A673 (cell line): ENCODE measurements around the gene TMEM126A. TPM values are rescaled to one million over a fixed set of nuclear protein-coding genes. Genes with fewer than 3 reads are reported as not detected.

Experiments
- Bru-seq: library from RNA; stranded (reverse); fragments of 400-500 nt; gene quantifications from one replicate; lab custom pipeline; 2021; lab: Mats Ljungman, UMichigan
- BruChase-seq, 2 experiments: library from RNA; stranded (reverse); fragments of 400-500 nt; gene quantifications; one replicate each; lab custom pipeline; 2021; lab: Mats Ljungman, UMichigan
- BruUV-seq: library from RNA; stranded (reverse); fragments of 400-500 nt; replicated peaks from 2 replicates; lab custom pipeline; 2021; lab: Mats Ljungman, UMichigan
- CTCF ChIA-PET: fragments of 300-600 bp; sonication (Branson Sonifier 250); formaldehyde crosslinking; loops from one replicate; lab custom pipeline; 2022; ENCODE audit warnings: antibody characterized with exemption; lab: Charles Lee
- POLR2A ChIA-PET: fragments of 300-600 bp; sonication (Branson Sonifier 250); formaldehyde crosslinking; loops from one replicate; lab custom pipeline; 2022; ENCODE audit warnings: antibody characterized with exemption; ENCODE audit not compliant: low non-redundant PET; lab: Charles Lee
- DNase-seq: peaks from one replicate; pipeline ENCODE4 v3.0.0-alpha.2; 2015; ENCODE audit warnings: low spot score
- H3K27ac ChIP-seq: fragments of 200-600 bp; sonication (generic); 2 replicates; pipeline ENCODE4 v1.5.1; 2016; ENCODE audit warnings: mixed run types, low read depth, mild to moderate bottlenecking, mixed read lengths, antibody characterized with exemption, low read length; ENCODE audit not compliant: poor library complexity, severe bottlenecking
- H3K27me3 ChIP-seq: fragments of 200-600 bp; sonication (generic); replicated peaks from 2 replicates; pipeline ENCODE4 v1.6.1; 2017; ENCODE audit warnings: mixed run types, low read depth, mild to moderate bottlenecking, mixed read lengths, antibody characterized with exemption, low read length; ENCODE audit not compliant: insufficient read depth, poor library complexity
- H3K36me3 ChIP-seq: fragments of 200-600 bp; sonication (generic); 2 replicates; pipeline ENCODE4 v1.6.1; 2016; ENCODE audit warnings: mixed run types, mild to moderate bottlenecking, mixed read lengths, antibody characterized with exemption, low read length; ENCODE audit not compliant: insufficient read depth, poor library complexity, severe bottlenecking
- H3K4me1 ChIP-seq: fragments of 200-600 bp; sonication (generic); 2 replicates; pipeline ENCODE4 v1.6.1; 2017; ENCODE audit warnings: mixed run types, mild to moderate bottlenecking, mixed read lengths, antibody characterized with exemption, low read length; ENCODE audit not compliant: insufficient read depth, poor library complexity, severe bottlenecking
- H3K4me3 ChIP-seq: fragments of 200-600 bp; sonication (generic); 2 replicates; pipeline ENCODE4 v1.5.1; 2016; ENCODE audit warnings: low read depth, mixed run types, mild to moderate bottlenecking, mixed read lengths, low read length; ENCODE audit not compliant: poor library complexity, severe bottlenecking
- H3K9me3 ChIP-seq: fragments of 200-600 bp; sonication (generic); 2 replicates; pipeline ENCODE4 v1.6.1; 2016; ENCODE audit warnings: mixed run types, low read depth, mild to moderate bottlenecking, mixed read lengths, antibody characterized with exemption, low read length; ENCODE audit not compliant: poor library complexity, severe bottlenecking
- CTCF ChIP-seq: fragments of 300-800, 200-600 bp; sonication (generic); conservative IDR thresholded peaks from 2 replicates; pipeline ENCODE4 v1.5.1; 2017; ENCODE audit warnings: low read depth, mild to moderate bottlenecking, antibody characterized with exemption, low read length, moderate library complexity, mixed read lengths
- EZH2 ChIP-seq: fragments of 200-600 bp; sonication (generic); IDR thresholded peaks from 2 replicates; pipeline ENCODE4 v1.6.1; 2017; ENCODE audit warnings: borderline replicate concordance, low read depth, mild to moderate bottlenecking, mixed read lengths, antibody characterized with exemption, low read length; ENCODE audit not compliant: poor library complexity, severe bottlenecking
- intact Hi-C: fragments of 100-400 bp; cut with micrococcal nuclease; formaldehyde crosslinking; loops from one replicate; pipeline ENCODE4 v1.10.0; 2022; ENCODE audit not compliant: unreplicated experiment
- long read RNA-seq: library from polyadenylated mRNA; stranded (forward); transcript quantifications from one replicate; pipeline ENCODE4 v2.0.0, GENCODE V29; 2022
- total RNA-seq: library from RNA; stranded (reverse); gene quantifications from 2 replicates; pipeline ENCODE4 v1.2.3, GENCODE V29; 2021

Gene TMEM126A
- 53.8 and 66.0 TPM in 2 replicates for total RNA-seq
- percentile 87 among the genes with signal in this experiment for Bru-seq, nascent RNA
- percentile 78 among the genes with signal in this experiment for BruChase-seq, experiment 1, labeled RNA remaining after a 2-hour chase
- BruChase-seq, experiment 2, labeled RNA remaining after a 6-hour chase = percentile 81 among the genes with signal in this experiment
- long read RNA-seq, transcript TMEM126A-201 (5 exons, 739 nt) = major isoform, 57 of 72 reads
- long read RNA-seq, partial matches to known transcripts = 2 of 72 reads
- long read RNA-seq, other reads (novel, unspliced or antisense) = 10 of 72 reads

- DNase-seq = peak; percentile 93
- intact Hi-C loops = no loop called here
- POLR2A ChIA-PET = interaction anchor here (0.6 to 0.7 kb wide), 3 partner anchors 8 to 353 kb away, joined by 3 to 5 read pairs (median 4); no protein-coding TSS in a partner anchor
- Histone ChIP-seq H3K4me3 (peak within 1 kb of the TSS; percentile 67), H3K36me3 (no peaks in the 10 kb centered on the region), H3K27ac (peak within 1 kb of the TSS; percentile 81), H3K4me1 (peaks cover 15% of the 10 kb centered on the region), H3K27me3 (peaks cover 9% of the 10 kb centered on the region), H3K9me3 (no peaks in the 10 kb centered on the region)
- CTCF ChIA-PET = interaction anchor here (0.5 kb wide), 1 partner anchor 541 kb away, joined by 5 read pairs; no protein-coding TSS in a partner anchor
- BruUV-seq = no TSS peak
- TF ChIP-seq EZH2 (no peak), CTCF (no peak)
Measured at GRCh38 chr11:85647604-85648299, at the start of gene TMEM126A. TMEM126A (plus strand) TSS chr11:85647967; CDS start chr11:85650256, 2,289 bp downstream.

- peaks cover under 1% of the 10 kb centered on the region for H3K27me3 ChIP-seq
- CTCF ChIA-PET = no interaction called here
- H3K4me3 ChIP-seq = no peak overlapping the region
- H3K27ac ChIP-seq = no peak overlapping the region
- H3K36me3 ChIP-seq = no peaks in the 10 kb centered on the region
- no peaks in the 10 kb centered on the region for H3K9me3 ChIP-seq
- intact Hi-C loops = loop anchor here (5.0 to 10.0 kb wide), 3 partner anchors 63 to 693 kb away; no protein-coding TSS in a partner anchor
- no TSS peak for BruUV-seq
- POLR2A ChIA-PET = no interaction called here
- TF ChIP-seq EZH2 (no peak), CTCF (no peak)
- DNase-seq = peak; percentile 3
- no peaks in the 10 kb centered on the region for H3K4me1 ChIP-seq
Measured at GRCh38 chr11:85599083-85599482, 48.7 kb upstream of the TMEM126A start.

- ChIA-PET CTCF (no interaction called here), POLR2A (no interaction called here)
- Histone ChIP-seq H3K27ac (no peak overlapping the region), H3K27me3 (peaks cover 4% of the 10 kb centered on the region), H3K36me3 (no peaks in the 10 kb centered on the region), H3K4me3 (no peak overlapping the region), H3K4me1 (no peaks in the 10 kb centered on the region), H3K9me3 (no peaks in the 10 kb centered on the region)
- no TSS peak for BruUV-seq
- no peak for TF ChIP-seq EZH2
- no peak for TF ChIP-seq CTCF
- DNase-seq = no peak
- intact Hi-C loops = no loop called here
Measured at GRCh38 chr11:85602526-85603213, 45.1 kb upstream of the TMEM126A start.
